GM18511 (cell line): ENCODE data around the gene MAN1B1.
"Not testable (repeated sequence)": the region's sequence is repeated elsewhere in the genome, so short reads cannot be mapped to it uniquely, and the experiment has no call there.

ENCODE experiments used
- ATAC-seq: cut with Tn5 transposase; IDR thresholded peaks from one replicate; pipeline ENCODE4 v1.9.1; 2021; ENCODE audit warnings: mild to moderate bottlenecking, moderate library complexity; ENCODE audit not compliant: unreplicated experiment

Gene MAN1B1

DNA sequence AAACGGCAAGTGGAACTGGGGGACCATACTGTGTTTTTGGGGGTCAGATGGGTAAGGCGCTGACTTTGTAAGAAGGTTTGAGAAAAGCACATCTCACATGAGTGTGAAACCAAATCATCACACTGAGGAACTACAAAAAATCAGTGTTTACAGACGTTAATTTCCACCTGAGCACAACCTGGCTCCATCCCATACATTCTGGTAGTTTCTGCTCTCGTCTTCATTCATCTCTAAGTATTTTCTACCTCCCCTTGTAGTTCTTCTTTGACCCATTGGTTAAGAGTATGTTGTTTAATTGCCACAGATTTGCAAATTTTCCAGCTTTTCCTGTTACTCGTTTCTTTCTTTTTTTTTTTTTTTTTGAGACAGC, 36.7 kb downstream of the MAN1B1 start:
- no peak for ATAC-seq

DNA sequence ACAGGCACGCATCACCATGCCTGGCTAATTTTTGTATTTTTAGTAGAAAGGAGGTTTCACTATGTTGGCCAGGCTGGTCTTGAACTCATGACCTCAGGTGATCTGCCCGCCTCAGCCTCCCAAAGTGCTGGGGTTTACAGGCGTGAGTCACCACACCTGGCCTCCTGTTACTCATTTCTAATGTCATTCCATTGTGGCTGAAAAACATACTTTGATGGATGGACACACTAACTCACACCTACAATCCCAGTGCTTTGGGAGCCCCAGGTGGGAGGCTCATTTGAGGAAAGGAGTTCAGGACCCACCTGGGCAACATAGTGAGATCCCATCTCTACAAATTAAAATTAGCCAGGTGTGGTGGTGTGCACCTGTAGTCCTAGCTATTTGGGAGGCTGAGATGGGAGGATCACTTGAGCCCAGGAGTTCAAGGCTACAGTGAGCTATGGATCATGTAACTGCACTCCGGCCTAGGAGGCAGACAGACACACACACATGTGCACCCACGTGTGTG, 37.2 kb downstream of the MAN1B1 start:
- not testable (repeated sequence) for ATAC-seq

DNA sequence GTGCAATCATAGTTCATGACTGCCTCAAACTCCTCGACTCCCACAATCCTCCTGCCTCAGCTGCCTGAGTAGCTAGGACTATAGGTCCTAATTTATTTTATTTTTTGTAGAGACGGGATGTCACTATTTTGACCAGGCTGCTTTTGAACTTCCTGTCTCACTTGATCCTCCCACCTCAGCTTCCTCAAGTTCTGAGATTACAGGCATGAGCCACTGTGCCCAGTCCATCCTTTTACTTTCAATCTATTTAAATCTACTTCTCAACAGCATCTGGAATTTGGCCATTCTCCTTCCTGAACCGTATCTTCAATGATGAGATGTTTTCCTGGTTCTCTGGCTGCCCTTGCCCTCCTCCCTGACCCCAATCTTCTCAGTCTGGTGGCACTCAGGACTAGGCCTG, 40.0 kb downstream of the MAN1B1 start:
- ATAC-seq, result no peak

DNA sequence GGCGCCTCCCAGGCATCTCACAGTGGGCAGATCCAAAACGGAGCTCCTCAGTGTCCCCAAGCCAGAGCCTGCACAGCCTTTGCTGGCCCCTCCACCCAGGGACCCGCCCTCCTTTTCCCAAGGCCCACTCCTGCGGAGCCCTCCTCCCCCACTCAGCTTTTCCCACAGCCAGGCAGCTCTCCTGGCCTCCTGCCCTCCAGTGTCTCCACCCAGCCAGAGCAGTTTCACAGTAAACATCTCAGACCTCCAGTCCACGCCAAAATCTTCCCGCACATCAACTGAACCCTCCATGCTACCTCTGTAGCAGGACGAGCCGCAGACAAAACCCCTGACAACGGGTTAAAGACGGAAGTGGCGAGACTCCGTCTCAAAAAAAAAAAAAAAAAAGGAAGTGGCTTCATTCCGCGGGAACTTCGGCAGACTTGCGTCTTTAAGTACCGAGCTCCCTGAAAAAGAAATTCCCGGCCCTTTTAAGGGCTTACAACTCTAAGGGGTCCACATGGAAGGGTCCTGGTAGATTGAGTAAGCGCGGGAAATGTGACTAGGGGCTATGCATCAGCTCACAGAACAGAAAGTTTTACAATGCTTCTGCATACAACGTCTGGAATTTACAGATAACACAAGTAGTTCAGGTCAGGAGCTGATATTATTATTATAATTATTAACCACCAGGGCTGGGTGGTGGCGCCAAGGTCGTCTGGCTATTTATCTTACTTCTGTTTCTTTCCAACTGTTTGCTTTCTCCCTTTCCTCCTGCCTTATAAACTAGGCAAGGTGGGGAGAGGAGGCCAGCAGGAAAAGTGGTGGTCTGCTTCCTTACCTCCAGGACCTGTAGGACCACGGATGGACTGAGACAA, 40.7 kb downstream of the MAN1B1 start:
- ATAC-seq, result no peak

DNA sequence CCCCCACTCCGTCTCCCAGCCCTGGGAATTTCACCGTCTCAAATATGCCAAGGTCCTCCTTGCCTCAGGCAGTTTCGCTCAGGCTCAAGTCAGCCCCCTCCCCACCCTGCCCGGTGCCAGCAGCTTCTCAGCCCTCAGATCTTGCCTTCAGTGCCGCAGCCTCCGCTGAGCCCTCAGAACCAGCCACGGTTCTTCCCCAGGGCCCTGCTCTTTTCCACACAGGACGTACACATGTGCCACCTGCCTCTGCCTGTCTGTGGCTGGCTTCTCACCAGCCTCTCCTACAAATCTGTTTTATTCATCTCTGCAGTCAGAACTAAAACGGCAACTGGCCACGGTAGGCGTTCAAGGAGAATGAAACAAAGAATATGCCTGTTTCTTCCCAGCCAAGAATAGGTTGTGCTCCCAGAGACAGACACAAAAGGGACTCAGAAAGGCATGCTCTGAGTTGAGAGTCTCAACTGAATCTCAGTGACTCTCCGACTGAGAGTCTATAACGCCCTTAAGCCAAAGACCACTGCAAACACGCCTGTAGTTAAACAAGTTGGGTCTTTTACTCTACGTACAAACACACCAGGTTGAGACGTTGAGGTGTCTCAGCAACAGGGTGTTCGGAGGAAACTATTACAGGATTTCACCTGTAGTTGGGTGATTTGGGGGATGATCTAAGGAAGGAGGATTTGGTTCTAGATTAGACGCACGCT, 41.5 kb downstream of the MAN1B1 start:
- no peak for ATAC-seq

DNA sequence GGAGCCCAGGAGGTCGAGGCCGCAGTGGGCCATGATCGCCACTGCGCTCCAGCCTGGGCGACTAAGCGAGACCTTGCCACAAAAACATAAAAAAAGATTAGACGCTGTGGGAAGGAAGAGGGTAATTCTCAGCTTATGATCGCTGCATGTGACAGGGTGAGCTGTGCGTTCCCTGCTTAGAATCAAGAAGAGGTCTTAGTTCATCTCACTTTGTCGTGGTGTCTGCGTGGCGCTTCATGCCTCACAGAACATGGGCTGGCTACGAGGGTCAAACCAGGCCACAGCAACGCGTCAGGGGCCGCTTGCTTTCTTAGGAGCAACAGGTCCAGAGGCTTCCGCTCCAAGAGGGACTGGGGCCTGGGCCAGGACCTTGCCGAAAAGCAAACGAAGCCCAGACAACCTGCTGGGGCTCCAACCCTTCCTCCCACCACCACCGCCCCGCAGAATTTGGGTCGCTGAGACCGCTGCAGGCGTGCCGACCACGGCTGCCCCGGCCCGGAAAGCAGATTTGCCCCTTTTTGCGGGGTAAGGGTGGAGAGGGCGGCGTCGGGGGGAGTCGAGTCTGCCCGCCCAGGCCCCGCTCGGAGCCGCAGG, 42.2 kb downstream of the MAN1B1 start:
- ATAC-seq, result no peak

DNA sequence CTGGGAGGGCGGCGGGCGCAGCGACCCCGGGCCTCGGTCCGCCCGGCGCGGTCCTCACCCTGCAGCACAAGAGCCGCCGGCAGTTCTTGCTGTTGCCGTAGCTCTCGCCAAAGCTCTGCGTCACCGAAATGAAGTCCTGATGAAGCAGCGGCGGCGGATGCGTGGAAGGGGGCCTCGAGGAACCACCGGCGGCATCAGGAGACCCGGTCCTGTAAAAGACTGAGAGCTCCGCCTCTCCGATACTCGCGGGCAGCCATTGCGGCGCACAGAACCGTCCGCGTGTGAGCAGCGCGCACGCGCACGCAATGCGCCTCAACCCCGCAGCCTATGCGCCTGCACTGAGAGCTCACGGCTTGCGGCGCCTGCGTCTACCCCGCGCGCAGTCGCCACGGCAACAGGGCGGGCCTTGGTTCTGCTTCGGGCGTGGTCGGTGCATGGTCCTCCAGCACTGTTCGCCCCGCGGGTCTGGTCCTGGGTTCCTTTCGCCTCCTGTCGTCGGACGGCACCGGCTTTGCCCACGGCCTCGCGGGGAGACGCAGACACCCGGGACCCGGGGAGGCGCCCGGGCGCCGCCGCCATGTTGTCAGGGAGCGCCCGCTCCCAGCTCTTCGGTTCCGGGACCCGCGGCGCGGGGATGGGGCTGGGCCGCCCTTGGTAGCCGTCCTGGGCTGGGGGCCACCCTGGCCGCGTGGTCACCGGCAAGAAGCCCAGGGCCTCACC, 42.8 kb downstream of the MAN1B1 start:
- ATAC-seq, result peak; percentile 85

DNA sequence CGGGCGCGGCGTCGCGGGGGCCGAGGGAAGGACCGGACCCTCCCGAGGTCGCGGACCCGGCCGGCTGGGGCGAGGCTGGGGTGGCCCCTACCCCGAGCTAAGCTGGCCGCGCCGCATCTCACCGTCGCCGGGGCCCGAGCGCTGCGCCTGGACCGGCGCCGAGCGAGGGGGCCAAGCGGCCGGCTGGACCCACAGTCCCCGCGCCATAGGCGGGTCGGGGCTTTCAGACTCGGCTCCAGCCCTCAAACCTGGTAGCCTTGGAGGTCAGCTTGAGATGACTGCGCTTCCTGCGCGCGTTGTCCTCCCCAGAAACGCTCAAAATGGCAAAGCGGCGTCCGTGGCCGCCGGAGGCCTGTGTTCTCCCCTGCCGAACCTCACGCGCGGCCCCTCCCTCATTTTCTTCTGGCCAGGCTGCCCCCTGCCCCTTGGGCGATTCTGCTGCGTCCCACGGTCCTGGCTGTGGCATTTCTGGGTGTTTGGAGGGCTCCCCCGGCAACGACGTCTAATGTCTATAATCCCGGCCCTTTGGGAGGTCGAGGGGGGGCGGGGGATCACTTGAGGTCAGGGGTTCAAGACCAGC, 43.5 kb downstream of the MAN1B1 start:
- peak; percentile 34 for ATAC-seq

DNA sequence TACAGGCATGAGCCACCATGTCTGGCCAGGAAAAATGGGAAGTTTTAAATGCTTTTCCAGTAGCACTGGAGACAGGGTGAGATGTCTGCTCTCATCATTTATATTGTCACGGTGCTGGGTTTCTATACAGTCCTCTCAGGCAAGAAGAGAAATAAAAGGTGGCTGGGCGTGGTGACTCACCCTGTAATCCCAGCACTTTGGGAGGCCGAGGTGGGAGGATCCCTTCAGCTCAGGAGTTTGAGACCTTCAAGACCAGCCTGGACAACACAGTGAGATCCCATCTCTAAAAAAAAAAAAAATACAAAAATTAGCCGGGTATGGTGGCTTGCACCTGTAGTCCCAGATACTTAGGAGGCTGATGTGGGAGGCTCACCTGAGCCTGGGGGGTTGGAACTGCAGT, 47.4 kb downstream of the MAN1B1 start:
- no peak for ATAC-seq

DNA sequence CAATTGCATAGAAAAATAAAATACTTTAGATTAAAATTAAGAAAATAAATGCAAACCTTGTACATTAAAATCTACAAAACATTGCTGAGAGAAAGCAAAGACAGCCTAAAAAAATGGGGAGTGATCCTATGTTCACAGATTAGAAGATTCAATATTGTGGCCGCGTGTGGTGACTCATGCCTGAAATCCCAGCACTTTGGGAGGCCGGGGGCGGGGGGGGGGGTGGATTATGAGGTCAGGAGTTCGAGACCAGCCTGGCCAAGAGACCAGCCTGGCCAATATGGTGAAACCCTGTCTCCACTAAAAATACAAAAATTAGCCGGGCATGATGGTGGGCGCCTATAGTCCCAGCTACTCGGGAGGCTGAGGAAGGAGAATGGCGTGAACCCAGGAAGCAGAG, 48.4 kb downstream of the MAN1B1 start:
- not testable (repeated sequence) for ATAC-seq

DNA sequence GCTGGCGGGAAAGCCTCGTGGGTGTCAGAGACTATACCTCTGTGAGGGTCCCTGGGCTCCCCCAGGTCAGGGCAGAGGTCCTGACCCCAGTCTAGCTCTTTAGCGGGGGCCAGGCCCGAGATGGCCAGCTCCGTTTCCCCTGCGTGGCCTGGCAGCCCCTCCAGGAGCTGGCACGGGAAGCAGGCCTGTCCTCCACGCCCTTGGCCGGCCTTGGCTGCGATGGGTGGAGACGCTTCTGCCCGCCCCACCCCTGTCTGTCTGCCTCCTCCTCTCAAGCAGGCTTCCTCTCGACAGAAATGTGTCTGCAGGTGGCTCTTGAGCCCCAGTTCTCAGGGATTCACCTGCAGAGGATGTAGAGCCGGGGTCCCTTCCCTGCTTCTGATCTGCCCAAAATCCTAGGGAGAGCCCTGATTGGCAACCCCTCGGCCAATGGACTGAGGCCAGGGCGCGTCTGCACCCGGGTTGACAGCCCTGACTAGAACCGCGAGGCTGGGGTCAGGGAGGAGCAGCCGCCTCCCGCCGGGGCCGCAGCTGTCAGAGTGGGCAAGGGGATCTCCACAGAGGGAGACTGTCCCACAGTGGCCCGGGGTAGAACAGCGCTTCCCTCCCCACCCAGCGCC, 49.6 kb downstream of the MAN1B1 start:
- ATAC-seq, result no peak

DNA sequence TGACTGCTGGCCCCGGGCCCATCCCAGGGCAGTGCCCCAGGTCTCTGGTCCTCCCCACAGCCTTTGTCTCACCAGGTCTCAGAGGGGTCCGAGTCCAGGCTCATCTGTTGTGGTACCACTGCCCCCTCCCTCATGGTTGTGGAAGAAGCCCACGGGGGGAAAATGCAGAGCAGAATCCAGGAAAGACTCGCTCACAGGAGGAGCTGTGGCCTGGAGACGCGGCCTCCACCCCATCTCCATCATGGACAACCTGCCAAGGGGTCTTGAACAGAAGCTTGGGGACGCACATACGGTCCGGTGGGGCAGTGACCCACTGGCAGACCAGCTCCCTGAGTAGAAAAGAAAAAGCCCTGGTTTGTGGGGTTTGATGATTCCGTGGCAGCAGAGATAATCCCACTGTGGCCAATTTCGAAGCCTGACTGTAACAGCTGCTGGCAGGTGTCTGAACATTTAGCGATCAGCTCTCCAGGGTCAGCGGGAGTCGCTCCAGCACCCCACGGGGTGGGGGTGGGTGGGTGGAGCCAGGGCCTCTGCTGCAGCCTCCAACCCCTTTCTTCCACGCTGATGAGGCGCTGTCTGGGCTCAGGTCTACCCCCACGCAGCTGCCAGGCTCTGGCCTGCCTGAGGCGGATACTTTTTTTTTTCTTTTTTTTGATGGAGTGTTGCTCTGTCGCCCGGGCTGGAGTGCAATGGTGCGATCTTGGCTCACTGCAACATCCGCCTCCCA, 50.3 kb downstream of the MAN1B1 start:
- no peak for ATAC-seq

DNA sequence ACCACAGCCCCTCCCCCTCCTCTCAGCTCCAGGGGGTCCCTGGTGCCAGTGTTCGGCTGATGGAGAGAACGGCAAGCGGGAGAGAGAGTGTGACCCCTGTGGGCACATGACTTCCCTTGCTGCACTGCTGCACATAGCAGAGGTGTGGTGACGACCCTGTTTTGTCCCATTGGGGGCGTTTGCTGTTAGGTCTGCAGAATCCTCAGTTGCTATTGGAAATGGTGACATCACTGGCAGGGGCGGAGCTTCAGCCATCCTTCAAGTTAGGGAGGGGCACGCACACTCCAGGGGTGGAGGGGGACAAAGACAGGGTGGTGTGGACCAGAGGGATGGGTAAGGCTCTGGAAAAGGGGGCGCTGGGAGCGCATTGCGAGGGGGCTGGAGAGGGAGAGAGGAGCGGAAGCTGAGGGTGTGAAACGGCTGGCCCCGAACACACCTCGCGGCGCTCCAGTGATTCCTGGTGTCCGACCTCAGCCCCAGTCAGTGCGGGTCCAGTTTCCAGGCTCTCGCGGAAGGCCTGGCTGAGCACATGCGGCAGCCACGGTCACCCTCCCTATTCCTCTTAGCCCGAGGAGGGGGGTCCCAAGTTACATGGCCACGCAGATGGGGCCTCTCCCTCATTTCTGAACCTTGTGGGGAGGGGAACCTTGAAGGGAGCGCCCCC, 51.4 kb downstream of the MAN1B1 start:
- no peak for ATAC-seq

DNA sequence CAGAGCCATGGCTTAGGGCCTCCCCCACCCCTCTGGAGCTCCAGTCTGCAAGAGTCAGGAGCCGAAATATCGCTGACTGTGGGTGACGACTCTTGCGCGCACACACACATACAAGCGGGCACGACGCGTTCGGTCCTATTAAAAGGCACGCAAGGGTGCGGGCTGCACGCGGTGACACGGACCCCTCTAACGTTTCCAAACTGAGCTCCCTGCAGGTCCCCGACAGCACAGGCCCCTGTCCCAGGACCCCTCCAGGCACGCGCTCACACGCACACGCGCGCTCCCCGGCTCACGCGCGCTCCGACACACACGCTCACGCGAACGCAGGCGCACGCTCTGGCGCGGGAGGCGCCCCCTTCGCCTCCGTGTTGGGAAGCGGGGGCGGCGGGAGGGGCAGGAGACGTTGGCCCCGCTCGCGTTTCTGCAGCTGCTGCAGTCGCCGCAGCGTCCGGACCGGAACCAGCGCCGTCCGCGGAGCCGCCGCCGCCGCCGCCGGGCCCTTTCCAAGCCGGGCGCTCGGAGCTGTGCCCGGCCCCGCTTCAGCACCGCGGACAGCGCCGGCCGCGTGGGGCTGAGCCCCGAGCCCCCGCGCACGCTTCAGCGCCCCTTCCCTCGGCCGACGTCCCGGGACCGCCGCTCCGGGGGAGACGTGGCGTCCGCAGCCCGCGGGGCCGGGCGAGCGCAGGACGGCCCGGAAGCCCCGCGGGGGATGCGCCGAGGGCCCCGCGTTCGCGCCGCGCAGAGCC, 52.1 kb downstream of the MAN1B1 start, which contains the start of gene GRIN1:
GRIN1 (plus strand) TSS at position 433 of the 746 bp plus-strand sequence. CDS start 333 bp downstream, outside the sequence.
- ATAC-seq, result no peak

DNA sequence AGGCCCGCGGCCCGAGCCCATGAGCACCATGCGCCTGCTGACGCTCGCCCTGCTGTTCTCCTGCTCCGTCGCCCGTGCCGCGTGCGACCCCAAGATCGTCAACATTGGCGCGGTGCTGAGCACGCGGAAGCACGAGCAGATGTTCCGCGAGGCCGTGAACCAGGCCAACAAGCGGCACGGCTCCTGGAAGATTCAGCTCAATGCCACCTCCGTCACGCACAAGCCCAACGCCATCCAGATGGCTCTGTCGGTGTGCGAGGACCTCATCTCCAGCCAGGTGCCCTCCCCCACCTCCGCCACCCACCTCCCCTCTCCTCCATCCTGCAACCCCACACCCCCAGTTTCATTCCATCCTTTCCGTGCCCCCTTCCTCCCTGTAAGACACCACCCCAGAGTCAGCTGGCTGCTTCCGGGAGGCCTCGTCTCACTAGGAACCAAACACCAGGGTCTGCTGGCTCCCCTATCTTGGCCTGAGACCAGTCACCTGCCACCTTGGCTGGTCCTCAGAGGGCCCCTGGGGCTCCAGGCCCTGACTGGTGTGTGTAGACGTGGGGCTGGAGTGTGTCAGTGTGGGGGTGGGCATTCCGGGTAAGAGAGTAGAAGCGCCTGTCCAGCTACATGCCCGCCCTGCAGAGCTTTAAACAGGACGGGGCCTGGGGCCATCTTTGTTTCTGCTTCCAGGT, 52.8 kb downstream of the MAN1B1 start:
- no peak for ATAC-seq

DNA sequence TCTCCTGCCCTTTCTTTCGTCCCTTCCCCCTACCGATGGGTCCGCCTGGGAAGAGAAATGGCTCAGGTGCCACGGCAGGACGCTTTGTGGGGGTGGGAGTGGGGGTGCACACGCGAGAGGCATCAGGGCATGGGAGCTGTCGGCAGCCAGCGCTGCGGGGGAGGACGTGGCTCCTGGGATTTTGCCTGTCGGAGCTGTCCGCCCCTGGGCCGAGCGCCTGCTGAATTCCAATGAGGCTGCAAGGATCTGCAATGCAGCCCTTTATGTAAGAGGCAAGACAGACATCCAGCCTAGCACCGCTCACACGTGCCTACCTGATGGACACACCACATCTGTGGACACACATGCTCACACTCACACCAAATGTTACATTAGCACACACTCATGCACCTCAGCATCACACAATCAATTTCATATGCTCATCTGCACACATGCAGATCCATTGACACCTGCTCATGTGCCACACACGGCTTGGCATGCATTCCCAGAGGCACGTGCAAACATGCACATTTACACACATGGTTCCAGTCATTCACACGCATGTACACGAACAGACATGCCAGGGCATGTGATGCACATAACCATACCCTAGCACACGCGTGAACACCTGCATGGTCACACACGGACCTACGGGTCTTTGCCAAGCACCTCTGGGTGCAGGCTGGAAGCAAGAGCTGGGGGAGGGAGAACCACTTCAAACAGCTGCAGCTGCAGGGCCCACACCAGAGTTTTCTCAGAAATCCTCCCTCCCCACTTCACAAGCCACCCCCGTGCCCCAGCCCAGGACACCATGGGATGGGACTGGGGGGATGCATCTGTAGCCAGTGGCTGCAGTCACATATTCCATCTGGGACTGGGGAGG, 53.6 kb downstream of the MAN1B1 start:
- ATAC-seq, result no peak
